ENCODE data around the gene ZNF148.

DNA sequence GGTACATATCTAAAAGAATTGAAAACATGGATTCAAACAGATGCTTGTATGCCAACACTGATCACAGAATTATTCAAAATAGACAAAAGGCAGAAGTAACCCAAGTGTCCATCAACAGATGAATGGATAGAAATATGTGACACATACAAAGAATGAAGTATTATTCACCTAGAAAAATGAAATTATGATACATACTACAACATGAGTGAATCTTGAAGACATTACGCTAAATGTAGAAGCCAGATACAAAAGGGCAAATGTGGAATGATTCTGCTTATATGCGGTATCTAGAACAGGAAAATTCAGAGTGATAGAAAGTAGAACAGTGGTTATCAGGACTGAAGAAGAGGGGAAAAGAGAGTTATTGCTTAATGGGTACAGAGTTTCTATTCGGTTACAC is 136.4 kb downstream of the ZNF148 start:
- TF ChIP-seq POLR2AphosphoS5 (IDR thresholded peaks at IDR 0.05; ENCODE audit: low read depth, low read length) = no peak
- TF ChIP-seq, protein P1, sequence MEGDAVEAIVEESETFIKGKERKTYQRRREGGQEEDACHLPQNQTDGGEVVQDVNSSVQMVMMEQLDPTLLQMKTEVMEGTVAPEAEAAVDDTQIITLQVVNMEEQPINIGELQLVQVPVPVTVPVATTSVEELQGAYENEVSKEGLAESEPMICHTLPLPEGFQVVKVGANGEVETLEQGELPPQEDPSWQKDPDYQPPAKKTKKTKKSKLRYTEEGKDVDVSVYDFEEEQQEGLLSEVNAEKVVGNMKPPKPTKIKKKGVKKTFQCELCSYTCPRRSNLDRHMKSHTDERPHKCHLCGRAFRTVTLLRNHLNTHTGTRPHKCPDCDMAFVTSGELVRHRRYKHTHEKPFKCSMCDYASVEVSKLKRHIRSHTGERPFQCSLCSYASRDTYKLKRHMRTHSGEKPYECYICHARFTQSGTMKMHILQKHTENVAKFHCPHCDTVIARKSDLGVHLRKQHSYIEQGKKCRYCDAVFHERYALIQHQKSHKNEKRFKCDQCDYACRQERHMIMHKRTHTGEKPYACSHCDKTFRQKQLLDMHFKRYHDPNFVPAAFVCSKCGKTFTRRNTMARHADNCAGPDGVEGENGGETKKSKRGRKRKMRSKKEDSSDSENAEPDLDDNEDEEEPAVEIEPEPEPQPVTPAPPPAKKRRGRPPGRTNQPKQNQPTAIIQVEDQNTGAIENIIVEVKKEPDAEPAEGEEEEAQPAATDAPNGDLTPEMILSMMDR (IDR thresholded peaks at IDR 0.05) = no peak
- TF ChIP-seq, protein P2, sequence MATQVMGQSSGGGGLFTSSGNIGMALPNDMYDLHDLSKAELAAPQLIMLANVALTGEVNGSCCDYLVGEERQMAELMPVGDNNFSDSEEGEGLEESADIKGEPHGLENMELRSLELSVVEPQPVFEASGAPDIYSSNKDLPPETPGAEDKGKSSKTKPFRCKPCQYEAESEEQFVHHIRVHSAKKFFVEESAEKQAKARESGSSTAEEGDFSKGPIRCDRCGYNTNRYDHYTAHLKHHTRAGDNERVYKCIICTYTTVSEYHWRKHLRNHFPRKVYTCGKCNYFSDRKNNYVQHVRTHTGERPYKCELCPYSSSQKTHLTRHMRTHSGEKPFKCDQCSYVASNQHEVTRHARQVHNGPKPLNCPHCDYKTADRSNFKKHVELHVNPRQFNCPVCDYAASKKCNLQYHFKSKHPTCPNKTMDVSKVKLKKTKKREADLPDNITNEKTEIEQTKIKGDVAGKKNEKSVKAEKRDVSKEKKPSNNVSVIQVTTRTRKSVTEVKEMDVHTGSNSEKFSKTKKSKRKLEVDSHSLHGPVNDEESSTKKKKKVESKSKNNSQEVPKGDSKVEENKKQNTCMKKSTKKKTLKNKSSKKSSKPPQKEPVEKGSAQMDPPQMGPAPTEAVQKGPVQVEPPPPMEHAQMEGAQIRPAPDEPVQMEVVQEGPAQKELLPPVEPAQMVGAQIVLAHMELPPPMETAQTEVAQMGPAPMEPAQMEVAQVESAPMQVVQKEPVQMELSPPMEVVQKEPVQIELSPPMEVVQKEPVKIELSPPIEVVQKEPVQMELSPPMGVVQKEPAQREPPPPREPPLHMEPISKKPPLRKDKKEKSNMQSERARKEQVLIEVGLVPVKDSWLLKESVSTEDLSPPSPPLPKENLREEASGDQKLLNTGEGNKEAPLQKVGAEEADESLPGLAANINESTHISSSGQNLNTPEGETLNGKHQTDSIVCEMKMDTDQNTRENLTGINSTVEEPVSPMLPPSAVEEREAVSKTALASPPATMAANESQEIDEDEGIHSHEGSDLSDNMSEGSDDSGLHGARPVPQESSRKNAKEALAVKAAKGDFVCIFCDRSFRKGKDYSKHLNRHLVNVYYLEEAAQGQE (IDR thresholded peaks at IDR 0.05; ENCODE audit: insufficient read depth in 1 of 2, low read depth in 2 of 2, low read length in 1 of 2) = no peak
- TF ChIP-seq SIN3A (IDR thresholded peaks at IDR 0.05; ENCODE audit: borderline replicate concordance, insufficient read depth, low read depth, low read length) = no peak
- no peak for TF ChIP-seq TCF7L2 (IDR thresholded peaks at IDR 0.05; ENCODE audit: low read depth, low read length)
